GM12878 (cell line): ENCODE data around the gene YIF1B. TPM values are rescaled to one million over a fixed set of nuclear protein-coding genes. Genes with fewer than 3 reads are reported as not detected.

Experiments
- ATAC-seq: fragments of 200-7000 bp; cut with Tn5 transposase; 3 replicates; pipeline ENCODE4 v1.9.1; 2020; ENCODE audit warnings: mild to moderate bottlenecking, moderate library complexity
- BruUV-seq: library from RNA; stranded (reverse); fragments of 400-500 nt; replicated peaks from 2 replicates; lab custom pipeline; 2021; lab: Mats Ljungman, UMichigan
- CTCF ChIA-PET: fragments of 300-600 bp; sonication (Branson Sonifier 250); formaldehyde crosslinking; extraction: SDS; loops from one replicate; lab custom pipeline; 2021; ENCODE audit warnings: inconsistent platforms; lab: Yijun Ruan, JAX
- POLR2A ChIA-PET: fragments of 350-600 bp; formaldehyde crosslinking; extraction: SDS; loops from one replicate; lab custom pipeline; 2021; ENCODE audit warnings: inconsistent platforms; lab: Charles Lee
- RAD21 ChIA-PET: fragments of 300-600 bp; sonication (Branson Sonifier 250); formaldehyde crosslinking; loops from one replicate; lab custom pipeline; 2023; ENCODE audit warnings: antibody characterized with exemption; ENCODE audit not compliant: unreplicated experiment; lab: Charles Lee
- SMC1A ChIA-PET: fragments of 300-600 bp; sonication (Branson Sonifier 250); formaldehyde crosslinking; loops from one replicate; lab custom pipeline; 2023; ENCODE audit not compliant: unreplicated experiment, uncharacterized antibody; lab: Charles Lee
- DNase-seq: peaks from one replicate; pipeline ENCODE4 v3.0.0-alpha.2; 2011; ENCODE audit warnings: low read depth, low spot score
- FAIRE-seq: peaks from 3 replicates; lab custom pipeline; 2011; peaks lifted over from hg19 to GRCh38; lab: Jason Lieb, UNC
- H2AFZ ChIP-seq: 2 replicates; pipeline ENCODE4 v1.6.0; 2011; ENCODE audit warnings: low read depth, low read length, control low read depth; ENCODE audit not compliant: control insufficient read depth
- H3K27ac ChIP-seq: 2 replicates; pipeline ENCODE4 v1.5.1; 2011; ENCODE audit warnings: control low read depth; ENCODE audit not compliant: control insufficient read depth, insufficient read depth
- H3K27me3 ChIP-seq, 2 experiments: replicated peaks in 1 of 2; 2 replicates each; pipeline versions ENCODE4 v1.6.0 to v1.6.1; 2011; ENCODE audit warnings: low read length in 1 of 2; ENCODE audit not compliant: control insufficient read depth in 2 of 2, insufficient read depth in 2 of 2
- H3K36me3 ChIP-seq, 2 experiments: 2 replicates each; pipeline ENCODE4 v1.5.1; 2011; ENCODE audit warnings: low read length in 1 of 2; ENCODE audit not compliant: control insufficient read depth in 2 of 2, insufficient read depth in 2 of 2
- H3K4me1 ChIP-seq: 2 replicates; pipeline ENCODE4 v1.6.1; 2011; ENCODE audit warnings: mild to moderate bottlenecking, low read length, moderate library complexity, mixed read lengths; ENCODE audit not compliant: control insufficient read depth, insufficient read depth
- H3K4me2 ChIP-seq: 2 replicates; pipeline ENCODE4 v1.6.0; 2011; ENCODE audit warnings: control low read depth; ENCODE audit not compliant: control insufficient read depth, insufficient read depth
- H3K4me3 ChIP-seq: fragments of 200-600 bp; sonication (generic); 2 replicates; pipeline ENCODE4 v1.5.1; 2016
- H3K79me2 ChIP-seq: 2 replicates; pipeline ENCODE4 v1.6.0; 2011; ENCODE audit warnings: low read length; ENCODE audit not compliant: control insufficient read depth, insufficient read depth
- H3K9ac ChIP-seq: 2 replicates; pipeline ENCODE4 v1.8.0; 2011; ENCODE audit warnings: low read length, control low read depth, mixed read lengths; ENCODE audit not compliant: control insufficient read depth, insufficient read depth
- H3K9me3 ChIP-seq: replicated peaks from 3 replicates; pipeline ENCODE4 v1.5.1; 2011; ENCODE audit warnings: mild to moderate bottlenecking, low read length; ENCODE audit not compliant: control insufficient read depth, insufficient read depth
- H4K20me1 ChIP-seq: 2 replicates; pipeline ENCODE4 v1.6.0; 2011; ENCODE audit not compliant: control insufficient read depth, insufficient read depth
- ATF7 ChIP-seq: fragments of 450-650 bp; IDR thresholded peaks from 2 replicates; pipeline ENCODE4 v1.6.1; 2016; ENCODE audit warnings: low read depth, mild to moderate bottlenecking
- CHD1 ChIP-seq: IDR thresholded peaks from 2 replicates; pipeline ENCODE4 v1.6.1; 2012; ENCODE audit warnings: low read depth, low read length, improper control_type of control experiment
- NFIC ChIP-seq: IDR thresholded peaks from 2 replicates; pipeline ENCODE4 v1.6.1; 2012; ENCODE audit warnings: low read depth, mild to moderate bottlenecking, inconsistent platforms, low read length, moderate library complexity
- POLR2A ChIP-seq: IDR thresholded peaks from 2 replicates; pipeline ENCODE4 v1.6.1; 2011; ENCODE audit warnings: low read depth, mild to moderate bottlenecking, low read length
- SIX5 ChIP-seq: IDR thresholded peaks from 2 replicates; pipeline ENCODE4 v1.6.1; 2011; ENCODE audit warnings: mild to moderate bottlenecking, low read depth, low read length, moderate library complexity; ENCODE audit not compliant: severe bottlenecking
- TAF1 ChIP-seq: IDR thresholded peaks from 2 replicates; pipeline ENCODE4 v1.6.1; 2011; ENCODE audit warnings: mild to moderate bottlenecking, low read depth, low read length, borderline replicate concordance
- WGBS: methylation state at CpG from one replicate; pipeline ENCODE4 v1.1.6; 2016; ENCODE audit warnings: low lambda C conversion rate; ENCODE audit not compliant: insufficient replicate concordance, insufficient coverage; ENCODE audit errors: missing lambda C conversion rate; 5-methylcytosine and 5-hydroxymethylcytosine counted together
- in situ Hi-C: fragments of 300-500 bp; cut with MboI; formaldehyde crosslinking; loops from 9 replicates; pipeline ENCODE4 v1.14.3; 2018; ENCODE audit warnings: mixed read lengths
- intact Hi-C: fragments of 100-400 bp; cut with micrococcal nuclease; formaldehyde crosslinking; loops from one replicate; pipeline ENCODE4 v1.14.2; 2022; ENCODE audit not compliant: unreplicated experiment
- polyA plus RNA-seq, 11 experiments: library from polyadenylated mRNA; depleted of rRNA in 4 of 11; unstranded in 6 of 11; stranded (reverse) in 5 of 11; fragments of >200 nt; fragmentation: Nextera tagmentation in 4 of 11; fragmentation: Illumina TruSeq in 1 of 11; extraction: Ambion mirVana in 4 of 11; extraction: Trizol in 1 of 11; gene quantifications; 1 replicate in 1 of 11; 2 replicates in 10 of 11; pipeline versions ENCODE4 v1.2.1 to v1.2.3, GENCODE V29; 2011 to 2016; ENCODE audit warnings: inconsistent platforms in 2 of 11, missing spikeins in 2 of 11, low read depth in 1 of 11
- total RNA-seq, 4 experiments: library from RNA; depleted of rRNA in 3 of 4; stranded (reverse); fragments of >200 nt in 3 of 4; fragmentation: Illumina TruSeq in 1 of 4; extraction: Trizol in 1 of 4; gene quantifications; 2 replicates each; pipeline versions ENCODE4 v1.2.1 to v1.2.3, GENCODE V29; 2013 to 2021
- TF ChIP-seq, protein P1 (sequence below): fragments of 450-650 bp; IDR thresholded peaks from 2 replicates; pipeline ENCODE4 v1.6.1; 2016; ENCODE audit warnings: mild to moderate bottlenecking, moderate library complexity, borderline replicate concordance
- TF ChIP-seq, protein P2 (sequence below): IDR thresholded peaks from 2 replicates; pipeline ENCODE4 v1.6.1; 2012; ENCODE audit warnings: low read depth, low read length, improper control_type of control experiment
- TF ChIP-seq, protein P3 (sequence below): fragments of 450-650 bp; formaldehyde crosslinking; IDR thresholded peaks from 2 replicates; pipeline ENCODE4 v1.4.0; 2020; ENCODE audit warnings: mild to moderate bottlenecking, moderate library complexity
- TF ChIP-seq, protein P4 (sequence below): IDR thresholded peaks from 2 replicates; pipeline ENCODE4 v1.6.1; 2011; ENCODE audit warnings: borderline replicate concordance, low read depth, mild to moderate bottlenecking, moderate library complexity, low read length; ENCODE audit not compliant: insufficient read depth, poor library complexity, severe bottlenecking
- TF ChIP-seq, protein P5 (sequence below), 3 experiments: IDR thresholded peaks in 2 of 3; conservative IDR thresholded peaks in 1 of 3; 2 replicates each; pipeline ENCODE4 v1.5.1; 2011; ENCODE audit warnings: low read depth in 3 of 3, low read length in 3 of 3, mild to moderate bottlenecking in 3 of 3, control low read depth in 2 of 3, moderate library complexity in 2 of 3, inconsistent platforms in 1 of 3, mixed read lengths in 1 of 3; ENCODE audit not compliant: control insufficient read depth in 2 of 3, insufficient read depth in 1 of 3; ENCODE audit errors: extremely low read depth in 1 of 3

Gene YIF1B
- total and polyA plus RNA-seq, 10 of the 15 experiments (the other 5 are each of a cell fraction or from before 2014, with no cell fraction given) = 1.3 to 106 (median 53.5) TPM

DNA sequence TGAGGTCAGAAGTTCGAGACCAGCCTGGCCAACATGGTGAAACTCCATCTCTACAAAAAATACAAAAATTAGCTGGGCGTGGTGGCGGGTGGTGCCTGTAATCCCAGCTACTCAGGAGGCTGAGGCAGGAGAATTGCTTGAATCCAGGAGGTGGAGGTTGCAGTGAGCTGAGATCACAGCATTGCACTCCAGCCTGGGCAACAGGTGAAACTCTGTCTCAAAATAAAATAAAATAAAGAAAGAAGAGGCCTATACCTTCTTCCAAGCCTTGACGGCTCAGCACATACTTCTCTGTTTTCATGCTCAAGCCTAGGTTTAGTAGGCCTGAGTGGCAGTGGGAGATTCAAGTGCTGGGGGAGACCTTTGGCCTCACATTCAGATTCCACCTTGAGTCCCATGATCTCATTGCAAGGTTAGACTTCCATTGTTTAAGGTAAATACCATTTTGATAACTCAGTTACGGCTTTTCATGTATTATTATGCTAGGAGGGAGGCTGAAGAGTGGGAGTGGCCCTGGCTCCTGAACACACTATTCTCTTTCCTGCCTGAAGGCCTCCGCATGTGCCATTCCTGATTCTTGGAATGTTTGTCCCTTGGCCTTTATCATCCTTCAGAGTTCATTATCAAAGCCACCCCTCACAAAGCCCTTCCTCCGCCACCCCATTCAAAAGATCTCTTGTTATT, 53.0 kb downstream of the YIF1B start:
- ChIA-PET POLR2A (no interaction called here), RAD21 (no interaction called here), SMC1A (no interaction called here), CTCF (interaction anchor here (0.7 kb wide), 1 partner anchor 537 kb away, joined by 4 read pairs; no protein-coding TSS in a partner anchor)
- Histone ChIP-seq H3K27me3 (peaks cover 0 to 2% of the 10 kb centered on the region in 2 experiments; a peak in 2 of 4 replicates), H3K4me3 (no peak overlapping the region), H2AFZ (no peak overlapping the region), H3K79me2 (no peaks in the 10 kb centered on the region), H3K27ac (no peak overlapping the region), H3K36me3 (no peaks in the 10 kb centered on the region), H4K20me1 (no peaks in the 10 kb centered on the region), H3K4me1 (peaks cover 9% of the 10 kb centered on the region), H3K9ac (no peak overlapping the region), H3K9me3 (no peaks in the 10 kb centered on the region), H3K4me2 (no peak overlapping the region)
- no TSS peak for BruUV-seq
- no peak for DNase-seq
- FAIRE-seq = no peak
- ATAC-seq = no peak
- in situ Hi-C loops = no loop called here
- intact Hi-C loops = no loop called here
- WGBS = 95% methylated on average over 7 of the region's 7 CpGs
- TF ChIP-seq POLR2A (no peak), TAF1 (no peak), CHD1 (no peak), SIX5 (no peak), ATF7 (no peak), NFIC (no peak)
- TF ChIP-seq, protein P1, sequence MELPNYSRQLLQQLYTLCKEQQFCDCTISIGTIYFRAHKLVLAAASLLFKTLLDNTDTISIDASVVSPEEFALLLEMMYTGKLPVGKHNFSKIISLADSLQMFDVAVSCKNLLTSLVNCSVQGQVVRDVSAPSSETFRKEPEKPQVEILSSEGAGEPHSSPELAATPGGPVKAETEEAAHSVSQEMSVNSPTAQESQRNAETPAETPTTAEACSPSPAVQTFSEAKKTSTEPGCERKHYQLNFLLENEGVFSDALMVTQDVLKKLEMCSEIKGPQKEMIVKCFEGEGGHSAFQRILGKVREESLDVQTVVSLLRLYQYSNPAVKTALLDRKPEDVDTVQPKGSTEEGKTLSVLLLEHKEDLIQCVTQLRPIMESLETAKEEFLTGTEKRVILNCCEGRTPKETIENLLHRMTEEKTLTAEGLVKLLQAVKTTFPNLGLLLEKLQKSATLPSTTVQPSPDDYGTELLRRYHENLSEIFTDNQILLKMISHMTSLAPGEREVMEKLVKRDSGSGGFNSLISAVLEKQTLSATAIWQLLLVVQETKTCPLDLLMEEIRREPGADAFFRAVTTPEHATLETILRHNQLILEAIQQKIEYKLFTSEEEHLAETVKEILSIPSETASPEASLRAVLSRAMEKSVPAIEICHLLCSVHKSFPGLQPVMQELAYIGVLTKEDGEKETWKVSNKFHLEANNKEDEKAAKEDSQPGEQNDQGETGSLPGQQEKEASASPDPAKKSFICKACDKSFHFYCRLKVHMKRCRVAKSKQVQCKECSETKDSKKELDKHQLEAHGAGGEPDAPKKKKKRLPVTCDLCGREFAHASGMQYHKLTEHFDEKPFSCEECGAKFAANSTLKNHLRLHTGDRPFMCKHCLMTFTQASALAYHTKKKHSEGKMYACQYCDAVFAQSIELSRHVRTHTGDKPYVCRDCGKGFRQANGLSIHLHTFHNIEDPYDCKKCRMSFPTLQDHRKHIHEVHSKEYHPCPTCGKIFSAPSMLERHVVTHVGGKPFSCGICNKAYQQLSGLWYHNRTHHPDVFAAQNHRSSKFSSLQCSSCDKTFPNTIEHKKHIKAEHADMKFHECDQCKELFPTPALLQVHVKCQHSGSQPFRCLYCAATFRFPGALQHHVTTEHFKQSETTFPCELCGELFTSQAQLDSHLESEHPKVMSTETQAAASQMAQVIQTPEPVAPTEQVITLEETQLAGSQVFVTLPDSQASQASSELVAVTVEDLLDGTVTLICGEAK = no peak
- TF ChIP-seq, protein P2, sequence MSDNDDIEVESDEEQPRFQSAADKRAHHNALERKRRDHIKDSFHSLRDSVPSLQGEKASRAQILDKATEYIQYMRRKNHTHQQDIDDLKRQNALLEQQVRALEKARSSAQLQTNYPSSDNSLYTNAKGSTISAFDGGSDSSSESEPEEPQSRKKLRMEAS = no peak
- TF ChIP-seq, protein P3, sequence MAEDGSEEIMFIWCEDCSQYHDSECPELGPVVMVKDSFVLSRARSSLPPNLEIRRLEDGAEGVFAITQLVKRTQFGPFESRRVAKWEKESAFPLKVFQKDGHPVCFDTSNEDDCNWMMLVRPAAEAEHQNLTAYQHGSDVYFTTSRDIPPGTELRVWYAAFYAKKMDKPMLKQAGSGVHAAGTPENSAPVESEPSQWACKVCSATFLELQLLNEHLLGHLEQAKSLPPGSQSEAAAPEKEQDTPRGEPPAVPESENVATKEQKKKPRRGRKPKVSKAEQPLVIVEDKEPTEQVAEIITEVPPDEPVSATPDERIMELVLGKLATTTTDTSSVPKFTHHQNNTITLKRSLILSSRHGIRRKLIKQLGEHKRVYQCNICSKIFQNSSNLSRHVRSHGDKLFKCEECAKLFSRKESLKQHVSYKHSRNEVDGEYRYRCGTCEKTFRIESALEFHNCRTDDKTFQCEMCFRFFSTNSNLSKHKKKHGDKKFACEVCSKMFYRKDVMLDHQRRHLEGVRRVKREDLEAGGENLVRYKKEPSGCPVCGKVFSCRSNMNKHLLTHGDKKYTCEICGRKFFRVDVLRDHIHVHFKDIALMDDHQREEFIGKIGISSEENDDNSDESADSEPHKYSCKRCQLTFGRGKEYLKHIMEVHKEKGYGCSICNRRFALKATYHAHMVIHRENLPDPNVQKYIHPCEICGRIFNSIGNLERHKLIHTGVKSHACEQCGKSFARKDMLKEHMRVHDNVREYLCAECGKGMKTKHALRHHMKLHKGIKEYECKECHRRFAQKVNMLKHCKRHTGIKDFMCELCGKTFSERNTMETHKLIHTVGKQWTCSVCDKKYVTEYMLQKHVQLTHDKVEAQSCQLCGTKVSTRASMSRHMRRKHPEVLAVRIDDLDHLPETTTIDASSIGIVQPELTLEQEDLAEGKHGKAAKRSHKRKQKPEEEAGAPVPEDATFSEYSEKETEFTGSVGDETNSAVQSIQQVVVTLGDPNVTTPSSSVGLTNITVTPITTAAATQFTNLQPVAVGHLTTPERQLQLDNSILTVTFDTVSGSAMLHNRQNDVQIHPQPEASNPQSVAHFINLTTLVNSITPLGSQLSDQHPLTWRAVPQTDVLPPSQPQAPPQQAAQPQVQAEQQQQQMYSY (CRISPR knock-in tag) = no peak
- TF ChIP-seq, protein P4, sequence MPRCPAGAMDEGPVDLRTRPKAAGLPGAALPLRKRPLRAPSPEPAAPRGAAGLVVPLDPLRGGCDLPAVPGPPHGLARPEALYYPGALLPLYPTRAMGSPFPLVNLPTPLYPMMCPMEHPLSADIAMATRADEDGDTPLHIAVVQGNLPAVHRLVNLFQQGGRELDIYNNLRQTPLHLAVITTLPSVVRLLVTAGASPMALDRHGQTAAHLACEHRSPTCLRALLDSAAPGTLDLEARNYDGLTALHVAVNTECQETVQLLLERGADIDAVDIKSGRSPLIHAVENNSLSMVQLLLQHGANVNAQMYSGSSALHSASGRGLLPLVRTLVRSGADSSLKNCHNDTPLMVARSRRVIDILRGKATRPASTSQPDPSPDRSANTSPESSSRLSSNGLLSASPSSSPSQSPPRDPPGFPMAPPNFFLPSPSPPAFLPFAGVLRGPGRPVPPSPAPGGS = no peak
- TF ChIP-seq, protein P5, sequence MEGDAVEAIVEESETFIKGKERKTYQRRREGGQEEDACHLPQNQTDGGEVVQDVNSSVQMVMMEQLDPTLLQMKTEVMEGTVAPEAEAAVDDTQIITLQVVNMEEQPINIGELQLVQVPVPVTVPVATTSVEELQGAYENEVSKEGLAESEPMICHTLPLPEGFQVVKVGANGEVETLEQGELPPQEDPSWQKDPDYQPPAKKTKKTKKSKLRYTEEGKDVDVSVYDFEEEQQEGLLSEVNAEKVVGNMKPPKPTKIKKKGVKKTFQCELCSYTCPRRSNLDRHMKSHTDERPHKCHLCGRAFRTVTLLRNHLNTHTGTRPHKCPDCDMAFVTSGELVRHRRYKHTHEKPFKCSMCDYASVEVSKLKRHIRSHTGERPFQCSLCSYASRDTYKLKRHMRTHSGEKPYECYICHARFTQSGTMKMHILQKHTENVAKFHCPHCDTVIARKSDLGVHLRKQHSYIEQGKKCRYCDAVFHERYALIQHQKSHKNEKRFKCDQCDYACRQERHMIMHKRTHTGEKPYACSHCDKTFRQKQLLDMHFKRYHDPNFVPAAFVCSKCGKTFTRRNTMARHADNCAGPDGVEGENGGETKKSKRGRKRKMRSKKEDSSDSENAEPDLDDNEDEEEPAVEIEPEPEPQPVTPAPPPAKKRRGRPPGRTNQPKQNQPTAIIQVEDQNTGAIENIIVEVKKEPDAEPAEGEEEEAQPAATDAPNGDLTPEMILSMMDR (IDR thresholded peaks at IDR 0.05 in 2 of 3, conservative IDR thresholded peaks at IDR 0.05 in 1 of 3; ENCODE audit: control insufficient read depth in 2 of 3, extremely low read depth in 1 of 3, insufficient read depth in 1 of 3, low read depth in 3 of 3, low read length in 3 of 3) = no peak
